ENCODE data around the gene KCNS3.

KCNS3 gene

DNA sequence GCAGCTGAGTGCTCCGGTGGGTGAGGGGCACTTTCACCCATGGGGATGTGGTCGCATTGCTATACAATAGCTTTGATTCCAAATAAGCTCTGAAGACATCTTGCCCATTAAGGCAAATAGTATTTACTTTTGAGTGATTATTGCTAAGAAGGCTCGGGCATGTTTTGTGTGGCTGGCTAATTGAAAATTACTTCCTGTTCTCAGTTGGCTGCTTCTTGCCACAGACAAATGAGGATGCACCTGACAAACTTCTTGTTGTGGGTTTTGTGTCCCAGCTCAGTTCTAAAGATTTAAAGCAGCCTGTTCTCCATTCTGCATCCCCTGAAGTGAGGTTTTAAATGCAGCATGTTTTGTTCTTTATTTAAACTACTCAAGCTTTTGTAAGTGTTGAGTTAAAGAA, 88.3 kb downstream of the KCNS3 start:
- no peak for DNase-seq (ENCODE audit: low spot score)
- TF ChIP-seq, protein P1, sequence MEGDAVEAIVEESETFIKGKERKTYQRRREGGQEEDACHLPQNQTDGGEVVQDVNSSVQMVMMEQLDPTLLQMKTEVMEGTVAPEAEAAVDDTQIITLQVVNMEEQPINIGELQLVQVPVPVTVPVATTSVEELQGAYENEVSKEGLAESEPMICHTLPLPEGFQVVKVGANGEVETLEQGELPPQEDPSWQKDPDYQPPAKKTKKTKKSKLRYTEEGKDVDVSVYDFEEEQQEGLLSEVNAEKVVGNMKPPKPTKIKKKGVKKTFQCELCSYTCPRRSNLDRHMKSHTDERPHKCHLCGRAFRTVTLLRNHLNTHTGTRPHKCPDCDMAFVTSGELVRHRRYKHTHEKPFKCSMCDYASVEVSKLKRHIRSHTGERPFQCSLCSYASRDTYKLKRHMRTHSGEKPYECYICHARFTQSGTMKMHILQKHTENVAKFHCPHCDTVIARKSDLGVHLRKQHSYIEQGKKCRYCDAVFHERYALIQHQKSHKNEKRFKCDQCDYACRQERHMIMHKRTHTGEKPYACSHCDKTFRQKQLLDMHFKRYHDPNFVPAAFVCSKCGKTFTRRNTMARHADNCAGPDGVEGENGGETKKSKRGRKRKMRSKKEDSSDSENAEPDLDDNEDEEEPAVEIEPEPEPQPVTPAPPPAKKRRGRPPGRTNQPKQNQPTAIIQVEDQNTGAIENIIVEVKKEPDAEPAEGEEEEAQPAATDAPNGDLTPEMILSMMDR (IDR thresholded peaks at IDR 0.05; ENCODE audit: extremely low read depth, insufficient read depth, missing control alignments): no peak
- in situ Hi-C loops (cut with MboI; ENCODE audit: low pct_unique_long_range_greater_than_20kb, low sequenced_read_pairs, unreplicated experiment): no loop called here

- no peak for DNase-seq (ENCODE audit: low spot score)
- in situ Hi-C loops (cut with MboI; ENCODE audit: low pct_unique_long_range_greater_than_20kb, low sequenced_read_pairs, unreplicated experiment): no loop called here
- TF ChIP-seq, protein P1 (IDR thresholded peaks at IDR 0.05; ENCODE audit: extremely low read depth, insufficient read depth, missing control alignments): no peak
Measured at GRCh38 chr2:17969661-17970060, 91.2 kb downstream of the KCNS3 start.

DNA sequence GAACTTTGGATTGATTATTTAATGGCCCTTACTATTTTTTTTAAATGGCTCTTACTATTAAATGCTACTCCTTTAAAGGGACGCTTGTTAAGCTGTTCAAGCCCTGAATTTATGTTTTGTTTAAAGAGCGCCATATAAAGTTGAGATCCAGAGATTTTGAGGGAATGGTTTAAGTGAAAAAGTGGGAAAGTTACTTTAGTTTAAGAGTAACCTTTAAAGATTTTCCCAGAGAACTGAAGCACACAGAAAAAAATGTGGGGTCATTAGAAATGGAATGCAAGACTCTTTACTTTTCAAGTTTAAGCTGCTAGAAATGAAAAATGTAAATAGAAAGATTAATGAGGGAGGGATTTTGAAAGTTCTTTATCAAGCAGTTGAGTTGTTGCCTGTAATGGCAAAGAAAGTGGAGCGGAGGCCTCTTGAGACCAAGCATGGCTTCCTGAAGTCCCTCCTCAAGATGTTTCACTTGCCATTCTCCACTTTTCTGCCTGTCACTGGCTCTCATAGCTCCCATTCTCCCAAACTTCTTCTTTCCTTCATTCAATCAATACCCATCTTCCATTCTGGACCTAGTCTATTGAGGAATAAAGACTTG, 93.2 kb downstream of the KCNS3 start:
- no peak for DNase-seq (ENCODE audit: low spot score)
- in situ Hi-C loops (cut with MboI; ENCODE audit: low pct_unique_long_range_greater_than_20kb, low sequenced_read_pairs, unreplicated experiment): no loop called here
- TF ChIP-seq, protein P1 (IDR thresholded peaks at IDR 0.05; ENCODE audit: extremely low read depth, insufficient read depth, missing control alignments): no peak

DNA sequence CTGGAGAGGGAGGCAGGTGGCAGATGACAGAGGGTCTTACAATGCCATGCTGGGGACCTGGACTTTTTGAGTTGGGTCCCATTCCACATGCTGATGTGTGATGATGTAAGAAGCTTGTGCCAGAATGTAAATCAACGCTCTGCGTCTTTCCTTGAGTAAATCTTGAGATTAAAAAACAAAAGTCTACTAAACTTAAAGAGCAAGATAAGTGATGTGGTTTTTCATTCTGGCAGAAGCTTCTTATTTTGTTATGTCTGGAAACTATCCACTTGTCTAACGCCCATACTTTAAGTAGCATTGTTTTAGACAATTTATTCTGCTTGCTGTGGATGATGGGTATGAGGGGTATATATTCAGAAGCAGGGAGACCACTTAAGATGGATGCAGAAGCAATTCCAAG, 94.5 kb downstream of the KCNS3 start:
- in situ Hi-C loops (cut with MboI; ENCODE audit: low pct_unique_long_range_greater_than_20kb, low sequenced_read_pairs, unreplicated experiment): no loop called here
- DNase-seq (ENCODE audit: low spot score): no peak
- TF ChIP-seq, protein P1 (IDR thresholded peaks at IDR 0.05; ENCODE audit: extremely low read depth, insufficient read depth, missing control alignments): no peak

DNA sequence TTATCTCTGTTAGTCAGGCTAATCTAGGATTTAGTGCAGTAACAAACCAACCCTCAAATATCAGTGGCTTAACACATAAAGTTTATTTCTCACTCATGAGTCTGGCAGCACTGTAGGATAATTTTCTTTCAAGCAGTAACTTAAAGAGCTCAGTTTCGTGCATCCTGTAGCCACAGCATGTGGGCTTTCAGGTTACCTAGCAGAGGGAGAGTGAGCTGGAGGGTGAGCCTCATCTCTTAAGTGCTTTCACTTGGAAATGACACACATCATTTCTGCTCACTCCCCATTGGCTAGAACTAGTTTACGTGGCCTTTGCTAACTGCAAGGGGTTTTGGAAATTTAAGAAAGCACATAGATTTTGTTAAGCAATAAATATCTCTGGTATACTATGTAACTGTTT, 96.9 kb downstream of the KCNS3 start:
- in situ Hi-C loops (cut with MboI; ENCODE audit: low pct_unique_long_range_greater_than_20kb, low sequenced_read_pairs, unreplicated experiment): no loop called here

DNA sequence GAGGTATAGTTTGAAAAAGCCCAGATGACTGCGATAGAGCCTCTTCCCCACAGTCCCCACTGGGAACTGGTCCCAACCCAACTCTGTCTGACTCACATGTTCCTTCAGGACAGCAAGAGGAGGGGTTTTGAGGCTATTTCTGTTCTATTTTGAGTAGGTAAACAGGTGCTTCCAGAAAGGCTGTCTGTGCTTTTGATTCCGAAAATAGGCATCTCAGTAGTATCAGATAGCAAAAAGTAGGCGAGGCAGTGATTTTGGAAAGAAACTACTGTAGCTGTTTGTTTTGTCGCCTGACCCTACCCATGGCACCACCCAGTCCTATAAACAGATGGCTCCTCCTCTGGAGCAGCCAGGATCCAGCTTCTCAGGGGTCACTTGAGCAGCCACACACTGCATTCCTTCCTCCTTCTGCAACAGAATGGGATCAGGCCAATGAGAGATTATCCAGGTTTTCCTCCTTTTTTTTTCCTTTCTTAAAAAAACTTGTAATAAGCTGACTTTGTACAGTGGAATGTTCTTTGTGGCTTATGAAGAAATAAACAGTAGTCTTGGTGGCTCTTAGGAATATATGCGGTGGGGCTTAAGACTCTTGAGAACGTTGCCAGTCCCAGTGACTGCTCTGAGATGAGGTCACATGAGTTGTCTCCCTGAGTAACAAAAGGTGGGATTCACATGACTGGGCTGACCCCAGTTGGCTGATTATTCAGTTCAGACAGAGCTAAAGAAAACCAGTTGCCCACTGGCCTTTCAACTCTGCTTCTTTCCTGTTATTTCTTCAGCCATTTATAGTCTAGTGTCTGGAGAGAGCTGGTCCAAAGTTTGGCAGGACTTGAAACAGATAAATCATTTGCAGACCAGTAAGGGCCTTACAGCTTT, 98.6 kb downstream of the KCNS3 start:
- no peak for DNase-seq (ENCODE audit: low spot score)
- in situ Hi-C loops (cut with MboI; ENCODE audit: low pct_unique_long_range_greater_than_20kb, low sequenced_read_pairs, unreplicated experiment): no loop called here
- TF ChIP-seq, protein P1 (IDR thresholded peaks at IDR 0.05; ENCODE audit: extremely low read depth, insufficient read depth, missing control alignments): no peak

More for the DNA sequence above, 96.9 kb downstream of the KCNS3 start:
- no peak for DNase-seq (ENCODE audit: low spot score)
- TF ChIP-seq, protein P1 (IDR thresholded peaks at IDR 0.05; ENCODE audit: extremely low read depth, insufficient read depth, missing control alignments): no peak
